Measurements from ENCODE around the gene CCDC116.
A peak's percentile ranks its signal among the peaks of the same experiment; 100 is the strongest.

Gene CCDC116

GRCh38 chr22:21652010-21652546, 19.5 kb downstream of the CCDC116 start:
- Histone ChIP-seq H3K27me3 (no peaks in the 10 kb centered on the region), H3K9me3 (no peaks in the 10 kb centered on the region), H3K4me3 (ENCODE audit: low read depth, low read length) (peak overlapping the region; percentile 90), H3K4me1 (no peaks in the 10 kb centered on the region; the same call in 1 of the 2 replicates), H3K36me3 (peaks cover 20% of the 10 kb centered on the region)
- peak; percentile 96 for DNase-seq
- TF ChIP-seq CTCF (IDR thresholded peaks at IDR 0.05; ENCODE audit: low read depth, low read length) = no peak

GRCh38 chr22:21652547-21653545, 20.3 kb downstream of the CCDC116 start:
- no peak for TF ChIP-seq CTCF (IDR thresholded peaks at IDR 0.05; ENCODE audit: low read depth, low read length)
- H3K4me3 ChIP-seq (ENCODE audit: low read depth, low read length) = peak overlapping the region; percentile 90
- H3K36me3 ChIP-seq = peaks cover 20% of the 10 kb centered on the region
- H3K4me1 ChIP-seq = no peaks in the 10 kb centered on the region; the same call in 1 of the 2 replicates
- H3K27me3 ChIP-seq = no peaks in the 10 kb centered on the region
- DNase-seq = no peak
- H3K9me3 ChIP-seq = no peaks in the 10 kb centered on the region

- no peaks in the 10 kb centered on the region; the same call in 1 of the 2 replicates for H3K4me1 ChIP-seq
- TF ChIP-seq CTCF (IDR thresholded peaks at IDR 0.05; ENCODE audit: low read depth, low read length) = no peak
- no peak for DNase-seq
- H3K4me3 ChIP-seq (ENCODE audit: low read depth, low read length) = peak overlapping the region; percentile 58
- H3K27me3 ChIP-seq = no peaks in the 10 kb centered on the region
- H3K36me3 ChIP-seq = peaks cover 20% of the 10 kb centered on the region
- H3K9me3 ChIP-seq = no peaks in the 10 kb centered on the region
Observed at GRCh38 chr22:21657020-21657359, 24.4 kb downstream of the CCDC116 start.

GRCh38 chr22:21657360-21658032, 24.9 kb downstream of the CCDC116 start:
- peak; percentile 24 for TF ChIP-seq CTCF (IDR thresholded peaks at IDR 0.05; ENCODE audit: low read depth, low read length)
- Histone ChIP-seq H3K36me3 (peaks cover 20% of the 10 kb centered on the region), H3K4me3 (ENCODE audit: low read depth, low read length) (peak overlapping the region; percentile 58), H3K9me3 (no peaks in the 10 kb centered on the region), H3K4me1 (no peaks in the 10 kb centered on the region; the same call in 1 of the 2 replicates), H3K27me3 (no peaks in the 10 kb centered on the region)
- peak; percentile 88 for DNase-seq

- no peak for TF ChIP-seq CTCF (IDR thresholded peaks at IDR 0.05; ENCODE audit: low read depth, low read length)
- Histone ChIP-seq H3K36me3 (peaks cover 1% of the 10 kb centered on the region), H3K27me3 (no peaks in the 10 kb centered on the region), H3K4me1 (no peaks in the 10 kb centered on the region; the same call in 1 of the 2 replicates), H3K9me3 (no peaks in the 10 kb centered on the region), H3K4me3 (ENCODE audit: low read depth, low read length) (no peak overlapping the region)
- DNase-seq = no peak
Observed at GRCh38 chr22:21659864-21660525, 27.4 kb downstream of the CCDC116 start.
